IMR-90 (cell line): ENCODE data around the gene RIOX2. TPM values are rescaled to one million over a fixed set of nuclear protein-coding genes. Genes with fewer than 3 reads are reported as not detected.

ENCODE experiments used
- ATAC-seq: fragments of 200-7000 bp; cut with Tn5 transposase; 2 replicates; pipeline ENCODE4 v1.9.1; 2020; ENCODE audit warnings: low read depth, mild to moderate bottlenecking, moderate library complexity
- BruUV-seq: library from RNA; stranded (reverse); fragments of 400-500 nt; replicated peaks from 2 replicates; lab custom pipeline; 2021; lab: Mats Ljungman, UMichigan
- CTCF ChIA-PET: fragments of 300-600 bp; formaldehyde crosslinking; extraction: SDS; loops from one replicate; lab custom pipeline; 2021; ENCODE audit warnings: antibody characterized with exemption; lab: Yijun Ruan, JAX
- POLR2A ChIA-PET: fragments of 300-600 bp; sonication (Branson Sonifier 250); formaldehyde crosslinking; loops from one replicate; lab custom pipeline; 2022; ENCODE audit warnings: antibody characterized with exemption; ENCODE audit not compliant: unreplicated experiment; lab: Charles Lee
- DNase-seq: peaks from one replicate; pipeline ENCODE4 v3.0.0; 2013
- H2AFZ ChIP-seq: replicated peaks from 2 replicates; pipeline ENCODE3; 2013; ENCODE audit warnings: low read length, mild to moderate bottlenecking; ENCODE audit not compliant: poor library complexity
- H2AK5ac ChIP-seq: 2 replicates; pipeline ENCODE4 v1.6.1; 2013; ENCODE audit warnings: low read depth, low read length, inconsistent platforms
- H2AK9ac ChIP-seq: replicated peaks from 2 replicates; pipeline ENCODE3; 2013; ENCODE audit warnings: mild to moderate bottlenecking, low read depth, low read length, moderate library complexity; ENCODE audit not compliant: poor library complexity
- H2BK120ac ChIP-seq: 2 replicates; pipeline ENCODE4 v1.6.1; 2013; ENCODE audit warnings: low read depth, low read length, inconsistent platforms
- H2BK15ac ChIP-seq: 3 replicates; pipeline ENCODE4 v1.6.1; 2013; ENCODE audit warnings: low read depth, low read length, inconsistent platforms
- H2BK20ac ChIP-seq: 2 replicates; pipeline ENCODE4 v1.6.1; 2013; ENCODE audit warnings: low read depth, mild to moderate bottlenecking, inconsistent platforms, low read length, moderate library complexity
- H2BK5ac ChIP-seq: 2 replicates; pipeline ENCODE4 v1.6.1; 2013; ENCODE audit warnings: mild to moderate bottlenecking, low read depth, low read length, inconsistent platforms; ENCODE audit not compliant: poor library complexity, severe bottlenecking
- H3K14ac ChIP-seq: replicated peaks from 2 replicates; pipeline ENCODE4 v1.6.1; 2013; ENCODE audit warnings: low read depth, low read length, inconsistent platforms
- H3K18ac ChIP-seq: 2 replicates; pipeline ENCODE4 v1.6.1; 2013; ENCODE audit warnings: low read depth, low read length, control low read depth
- H3K23ac ChIP-seq: 2 replicates; pipeline ENCODE4 v1.6.1; 2013; ENCODE audit warnings: low read depth, low read length, inconsistent platforms
- H3K27ac ChIP-seq: 2 replicates; pipeline ENCODE4 v1.5.1; 2013; ENCODE audit warnings: mild to moderate bottlenecking, control low read depth, low read length; ENCODE audit not compliant: insufficient read depth
- H3K27me3 ChIP-seq: 2 replicates; pipeline ENCODE4 v1.6.1; 2013; ENCODE audit warnings: low read length; ENCODE audit not compliant: control insufficient read depth, insufficient read depth
- H3K36me3 ChIP-seq: 2 replicates; pipeline ENCODE4 v1.6.1; 2013; ENCODE audit warnings: low read length, mixed read lengths; ENCODE audit not compliant: control insufficient read depth, insufficient read depth
- H3K4ac ChIP-seq: 2 replicates; pipeline ENCODE4 v1.6.1; 2013; ENCODE audit warnings: low read depth, low read length, inconsistent platforms
- H3K4me1 ChIP-seq: 2 replicates; pipeline ENCODE4 v1.6.1; 2013; ENCODE audit warnings: low read length, mixed read lengths; ENCODE audit not compliant: control insufficient read depth, insufficient read depth
- H3K4me2 ChIP-seq: 2 replicates; pipeline ENCODE4 v1.6.1; 2013; ENCODE audit warnings: low read depth, mild to moderate bottlenecking, control low read depth, low read length, moderate library complexity
- H3K4me3 ChIP-seq: 2 replicates; pipeline ENCODE4 v1.5.1; 2013; ENCODE audit warnings: low read depth, mild to moderate bottlenecking, control low read depth, low read length, moderate library complexity; ENCODE audit not compliant: insufficient read depth
- H3K56ac ChIP-seq: 2 replicates; pipeline ENCODE4 v1.6.1; 2013; ENCODE audit warnings: low read length, inconsistent platforms; ENCODE audit not compliant: insufficient read depth; ENCODE audit errors: extremely low read depth
- H3K79me1 ChIP-seq, 2 experiments: 2 replicates each; pipeline ENCODE4 v1.6.1; 2013; ENCODE audit warnings: low read length in 2 of 2, inconsistent platforms in 1 of 2, low read depth in 1 of 2
- H3K9ac ChIP-seq: 2 replicates; pipeline ENCODE4 v1.6.1; 2013; ENCODE audit warnings: low read depth, low read length, control low read depth
- H3K9me1 ChIP-seq: 2 replicates; pipeline ENCODE4 v1.6.1; 2013; ENCODE audit warnings: low read length, inconsistent platforms; ENCODE audit not compliant: insufficient read depth
- H3K9me3 ChIP-seq: 2 replicates; pipeline ENCODE4 v1.6.1; 2013; ENCODE audit warnings: low read length; ENCODE audit not compliant: control insufficient read depth, insufficient read depth
- H4K20me1 ChIP-seq: 2 replicates; pipeline ENCODE4 v1.6.1; 2013; ENCODE audit warnings: low read length, inconsistent platforms; ENCODE audit not compliant: insufficient read depth
- H4K5ac ChIP-seq: 2 replicates; pipeline ENCODE4 v1.6.1; 2013; ENCODE audit warnings: mild to moderate bottlenecking, low read depth, low read length, control low read depth
- H4K8ac ChIP-seq, 2 experiments: 2 replicates each; pipeline ENCODE4 v1.6.1; 2013; ENCODE audit warnings: low read depth in 2 of 2, low read length in 2 of 2, control low read depth in 1 of 2, inconsistent platforms in 1 of 2
- H4K91ac ChIP-seq: 2 replicates; pipeline ENCODE4 v1.6.1; 2013; ENCODE audit warnings: low read depth, low read length, inconsistent platforms; ENCODE audit not compliant: insufficient read depth
- BHLHE40 ChIP-seq: fragments of 150-350 bp; IDR thresholded peaks from 2 replicates; pipeline ENCODE4 v1.6.1; 2016; ENCODE audit warnings: mild to moderate bottlenecking, low read depth, low read length
- CTCF ChIP-seq: conservative IDR thresholded peaks from 2 replicates; pipeline ENCODE4 v1.5.1; 2012; ENCODE audit warnings: mild to moderate bottlenecking, low read depth, low read length, improper control_type of control experiment
- ELK1 ChIP-seq: fragments of 150-350 bp; IDR thresholded peaks from 2 replicates; pipeline ENCODE4 v1.6.1; 2016; ENCODE audit warnings: low read depth, mild to moderate bottlenecking, low read length, moderate library complexity, borderline replicate concordance
- MAFK ChIP-seq: IDR thresholded peaks from 2 replicates; pipeline ENCODE4 v1.6.1; 2012; ENCODE audit warnings: low read depth, low read length, improper control_type of control experiment
- MAZ ChIP-seq: IDR thresholded peaks from 2 replicates; pipeline ENCODE4 v1.6.1; 2012; ENCODE audit warnings: low read depth, mild to moderate bottlenecking, low read length, improper control_type of control experiment, moderate library complexity, borderline replicate concordance
- MXI1 ChIP-seq: IDR thresholded peaks from 2 replicates; pipeline ENCODE4 v1.6.1; 2012; ENCODE audit warnings: low read depth, mild to moderate bottlenecking, low read length, moderate library complexity, borderline replicate concordance
- POLR2A ChIP-seq: IDR thresholded peaks from 2 replicates; pipeline ENCODE4 v1.6.1; 2012; ENCODE audit warnings: mild to moderate bottlenecking, low read depth, low read length
- RAD21 ChIP-seq: IDR thresholded peaks from 2 replicates; pipeline ENCODE4 v1.6.1; 2012; ENCODE audit warnings: low read length, improper control_type of control experiment
- RCOR1 ChIP-seq: IDR thresholded peaks from 2 replicates; pipeline ENCODE4 v1.6.1; 2012; ENCODE audit warnings: mild to moderate bottlenecking, low read length, improper control_type of control experiment; ENCODE audit not compliant: insufficient replicate concordance
- RFX5 ChIP-seq: IDR thresholded peaks from 2 replicates; pipeline ENCODE4 v1.8.0; 2012; ENCODE audit warnings: low read depth, mild to moderate bottlenecking, low read length, moderate library complexity
- SMC3 ChIP-seq: fragments of 150-350 bp; IDR thresholded peaks from 2 replicates; pipeline ENCODE4 v1.6.1; 2016; ENCODE audit warnings: low read depth, mild to moderate bottlenecking, antibody characterized with exemption, low read length, moderate library complexity
- USF2 ChIP-seq: fragments of 150-350 bp; IDR thresholded peaks from 2 replicates; pipeline ENCODE4 v1.6.1; 2017; ENCODE audit warnings: mild to moderate bottlenecking, antibody characterized with exemption, low read length, low read depth
- WGBS, 2 experiments: methylation state at CpG; one replicate each; pipeline versions ENCODE4 v1.1.5 to v1.1.7; 2013; ENCODE audit warnings: missing lambda C conversion rate in 2 of 2; ENCODE audit not compliant: insufficient read length in 1 of 2; ENCODE audit errors: extremely low coverage in 2 of 2; 5-methylcytosine and 5-hydroxymethylcytosine counted together
- dilution Hi-C: fragments of 300-500 bp; cut with HindIII; formaldehyde crosslinking; loops from one replicate; pipeline ENCODE4 v1.14.3; 2018; ENCODE audit warnings: low sequenced_read_pairs; ENCODE audit not compliant: unreplicated experiment
- in situ Hi-C: fragments of 300-500 bp; cut with MboI; formaldehyde crosslinking; loops from 3 replicates; pipeline ENCODE4 v1.14.3; 2019; ENCODE audit warnings: low sequenced_read_pairs, inconsistent platforms, mixed read lengths
- intact Hi-C: fragments of 100-400 bp; cut with micrococcal nuclease; formaldehyde crosslinking; loops from 2 replicates; pipeline ENCODE4 v1.10.0; 2022
- polyA plus RNA-seq, 3 experiments: library from polyadenylated mRNA; depleted of rRNA; stranded (reverse); fragments of >200 nt; gene quantifications; 2 replicates each; pipeline ENCODE4 v1.2.3, GENCODE V29; 2012; ENCODE audit warnings: low replicate concordance in 1 of 3
- total RNA-seq: library from RNA; depleted of rRNA; stranded (reverse); fragments of >200 nt; gene quantifications from 2 replicates; pipeline ENCODE4 v1.2.3, GENCODE V29; 2012

The RIOX2 gene
- total and polyA plus RNA-seq, 2 of the 4 experiments (the other 2 are of a cell fraction) = 17.2 to 26.7 TPM

GRCh38 chr3:97952872-97953271, 19.4 kb downstream of the RIOX2 start:
- BruUV-seq = no TSS peak
- no peak overlapping the region for H3K4me2 ChIP-seq
- no peak overlapping the region for H2AK5ac ChIP-seq
- in situ Hi-C loops = no loop called here
- peaks cover 0 to 5% of the 10 kb centered on the region in 2 experiments; a peak in 1 of 4 replicates for H3K79me1 ChIP-seq
- peaks cover 7% of the 10 kb centered on the region for H3K4me1 ChIP-seq
- H3K36me3 ChIP-seq = peaks cover 30% of the 10 kb centered on the region
- no peak overlapping the region for H2AK9ac ChIP-seq
- no CpG with 5 or more reads among the region's 1 CpG for WGBS, 2 experiments
- H4K5ac ChIP-seq = no peak overlapping the region
- no peak overlapping the region for H3K4ac ChIP-seq
- dilution Hi-C loops = no loop called here
- no peak overlapping the region for H3K9ac ChIP-seq
- H4K8ac ChIP-seq = no peak overlapping the region
- H3K27me3 ChIP-seq = no peaks in the 10 kb centered on the region
- intact Hi-C loops = no loop called here
- H3K56ac ChIP-seq = no peak overlapping the region
- no peak overlapping the region for H3K14ac ChIP-seq
- no peak overlapping the region for H2BK5ac ChIP-seq
- peaks cover 8% of the 10 kb centered on the region; the same call in 1 of the 2 replicates for H3K9me1 ChIP-seq
- no peak overlapping the region for H3K4me3 ChIP-seq
- H2BK120ac ChIP-seq = no peak overlapping the region
- ChIA-PET CTCF (interaction anchor here (0.6 to 0.9 kb wide), 2 partner anchors 16 to 1210 kb away, joined by 3 to 4 read pairs; no protein-coding TSS in a partner anchor), POLR2A (no interaction called here)
- H3K23ac ChIP-seq = no peak overlapping the region
- no peak for DNase-seq
- no peaks in the 10 kb centered on the region for H3K9me3 ChIP-seq
- ATAC-seq = no peak
- no peak overlapping the region for H2BK20ac ChIP-seq
- H4K91ac ChIP-seq = no peak overlapping the region
- no peak overlapping the region for H2BK15ac ChIP-seq
- no peak overlapping the region; the same call in 1 of the 2 replicates for H3K27ac ChIP-seq
- no peak overlapping the region for H2AFZ ChIP-seq
- no peak for TF ChIP-seq POLR2A
- TF ChIP-seq BHLHE40 = no peak
- TF ChIP-seq USF2 = no peak
- no peak for TF ChIP-seq RCOR1
- no peak for TF ChIP-seq MAFK
- no peak for TF ChIP-seq MAZ
- no peak for TF ChIP-seq MXI1
- no peak for TF ChIP-seq ELK1
- no peak for TF ChIP-seq RFX5
- no peak for TF ChIP-seq SMC3
- TF ChIP-seq CTCF = no peak
- TF ChIP-seq RAD21 = no peak
- no peaks in the 10 kb centered on the region for H4K20me1 ChIP-seq
- no peak overlapping the region for H3K18ac ChIP-seq
